Muscle layer of duodenum (tissue), 2 donors: ENCODE measurements around the gene SIDT1.

Source experiments
- H3K27ac ChIP-seq: one replicate; pipeline ENCODE4 v1.7.0; 2013; ENCODE audit warnings: mild to moderate bottlenecking, low read length
- H3K27me3 ChIP-seq: one replicate; pipeline ENCODE4 v1.7.0; 2013; ENCODE audit warnings: low read depth, mild to moderate bottlenecking, control low read depth, low read length
- H3K36me3 ChIP-seq, 2 donors: one replicate each; pipeline ENCODE4 v1.7.0; 2013; ENCODE audit warnings: low read length in 2 of 2, control low read depth in 1 of 2, mild to moderate bottlenecking in 1 of 2; ENCODE audit not compliant: insufficient read depth in 2 of 2, control insufficient read depth in 1 of 2
- H3K4me1 ChIP-seq, 2 donors: one replicate each; pipeline ENCODE4 v1.7.0; 2013; ENCODE audit warnings: low read length in 2 of 2, mild to moderate bottlenecking in 2 of 2, control low read depth in 1 of 2, moderate library complexity in 1 of 2; ENCODE audit not compliant: insufficient read depth in 2 of 2, control insufficient read depth in 1 of 2
- H3K4me3 ChIP-seq, 2 donors: one replicate each; pipeline ENCODE4 v1.7.0; 2013; ENCODE audit warnings: low read length in 2 of 2, low read depth in 1 of 2, mild to moderate bottlenecking in 1 of 2
- H3K9me3 ChIP-seq, 2 donors: one replicate each; pipeline ENCODE4 v1.7.0; 2013; ENCODE audit warnings: low read length in 2 of 2, control low read depth in 1 of 2, mild to moderate bottlenecking in 1 of 2; ENCODE audit not compliant: control insufficient read depth in 1 of 2
- donor health status: healthy.

SIDT1 gene

DNA sequence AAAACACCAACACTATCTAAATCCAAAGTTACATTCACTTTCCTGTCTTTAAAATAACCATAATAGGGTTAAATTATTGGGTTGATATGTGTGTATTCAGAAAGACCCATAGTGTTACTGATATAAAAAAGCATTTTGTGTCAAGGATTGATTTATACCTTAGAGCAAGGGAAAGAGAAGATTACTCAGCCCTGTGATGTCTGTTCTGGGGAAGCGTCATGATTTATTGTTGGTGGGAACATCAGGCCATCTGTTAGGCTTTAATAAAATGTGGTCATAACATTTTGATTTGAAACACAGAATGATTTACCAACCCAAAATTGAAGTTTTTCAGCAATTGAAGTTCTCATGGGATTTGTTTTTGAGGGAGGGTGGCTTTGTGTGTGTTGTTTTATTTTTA, 33.2 kb downstream of the SIDT1 start:
- H3K27me3 ChIP-seq: no peaks in the 10 kb centered on the region
- H3K4me3 ChIP-seq: no peak overlapping the region
- no peak overlapping the region for H3K27ac ChIP-seq
- H3K9me3 ChIP-seq: no peaks in the 10 kb centered on the region
- no peaks in the 10 kb centered on the region for H3K36me3 ChIP-seq
- H3K4me1 ChIP-seq: no peaks in the 10 kb centered on the region

DNA sequence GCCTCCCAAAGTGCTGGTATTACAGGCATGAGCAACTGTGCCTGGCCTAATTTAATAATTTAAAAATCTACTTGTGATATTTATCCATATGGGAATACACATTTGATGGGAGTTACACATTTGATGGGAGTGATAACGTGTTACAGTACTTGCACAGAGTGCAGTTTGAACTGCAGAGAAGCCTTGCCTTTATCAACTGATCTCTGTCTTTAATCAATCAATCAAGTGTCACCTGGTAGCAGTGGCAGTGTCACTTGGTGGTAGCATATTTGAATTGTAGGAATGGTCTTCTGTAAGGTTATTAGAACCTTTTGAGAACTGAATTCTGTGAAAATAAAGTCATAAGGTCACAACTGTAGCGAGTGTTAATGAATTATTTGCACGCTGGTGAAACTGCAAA, 37.8 kb downstream of the SIDT1 start:
- H3K27ac ChIP-seq: no peak overlapping the region
- no peaks in the 10 kb centered on the region for H3K9me3 ChIP-seq
- no peaks in the 10 kb centered on the region for H3K4me1 ChIP-seq
- no peak overlapping the region for H3K4me3 ChIP-seq
- no peaks in the 10 kb centered on the region for H3K36me3 ChIP-seq
- no peaks in the 10 kb centered on the region for H3K27me3 ChIP-seq

DNA sequence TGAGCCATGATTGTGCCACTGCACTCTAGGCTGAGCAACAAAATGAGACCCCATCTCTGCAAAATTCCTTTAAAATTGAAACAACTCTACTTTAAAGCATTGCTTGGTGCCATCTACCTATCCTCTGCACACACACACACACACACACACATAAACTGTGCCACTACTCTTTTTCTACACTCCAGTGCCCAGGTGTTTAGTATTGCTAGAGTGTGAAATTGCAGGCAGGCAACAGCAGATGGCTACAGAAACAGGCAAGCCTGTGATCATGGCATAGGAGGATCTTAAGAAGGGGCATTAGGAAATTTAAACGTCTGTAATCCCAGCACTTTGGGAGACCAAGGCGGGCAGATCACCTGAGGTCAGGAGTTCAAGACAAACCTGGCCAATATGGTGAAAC, 39.0 kb downstream of the SIDT1 start:
- Histone ChIP-seq H3K4me1 (no peaks in the 10 kb centered on the region), H3K9me3 (no peaks in the 10 kb centered on the region), H3K4me3 (no peak overlapping the region), H3K27ac (no peak overlapping the region), H3K27me3 (no peaks in the 10 kb centered on the region), H3K36me3 (no peaks in the 10 kb centered on the region)

DNA sequence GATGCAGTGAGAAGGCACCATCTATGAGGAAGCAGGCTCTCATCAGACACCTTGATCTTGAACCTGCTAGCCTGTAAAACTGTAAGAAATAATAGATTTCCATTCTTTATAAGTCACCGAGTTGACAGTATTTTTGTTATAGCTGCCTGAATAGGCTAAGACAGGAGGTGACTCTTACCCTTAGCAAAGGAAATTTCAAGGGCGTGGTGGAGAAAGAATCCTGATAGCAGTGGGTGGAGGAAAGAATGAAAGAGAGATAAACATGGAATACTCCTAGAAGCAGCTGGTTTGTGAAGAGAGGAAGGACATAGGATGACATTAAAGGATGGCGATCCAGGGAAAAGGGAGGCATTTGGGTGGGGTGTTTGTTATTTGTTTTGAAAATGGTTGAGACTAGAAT, 41.4 kb downstream of the SIDT1 start:
- H3K36me3 ChIP-seq: no peaks in the 10 kb centered on the region

DNA sequence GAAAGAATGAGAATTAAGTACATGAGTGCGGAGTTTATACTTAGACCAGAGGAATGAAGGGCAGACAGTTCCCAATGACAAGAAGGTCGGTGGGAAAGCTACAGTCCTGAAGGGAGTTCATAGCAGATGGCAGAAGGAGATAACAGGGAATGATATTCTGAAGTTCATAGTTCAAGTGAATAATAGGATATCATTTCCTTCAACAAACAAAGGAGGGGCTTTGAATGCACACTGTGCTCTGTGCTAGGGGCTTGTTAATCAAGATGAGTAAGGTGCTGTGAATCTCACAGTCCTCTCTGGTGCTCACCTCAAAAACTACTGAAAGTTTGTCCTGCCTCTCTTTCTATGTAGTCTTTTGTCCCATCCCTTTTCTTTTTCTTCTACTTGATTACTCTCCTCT, 41.9 kb downstream of the SIDT1 start:
- no peak overlapping the region for H3K27ac ChIP-seq
- no peaks in the 10 kb centered on the region for H3K4me1 ChIP-seq
- no peaks in the 10 kb centered on the region for H3K36me3 ChIP-seq
- H3K27me3 ChIP-seq: no peaks in the 10 kb centered on the region
- H3K9me3 ChIP-seq: peaks cover 0 to 3% of the 10 kb centered on the region in 2 donors
- H3K4me3 ChIP-seq: no peak overlapping the region

More for the DNA sequence above, 41.4 kb downstream of the SIDT1 start:
- no peaks in the 10 kb centered on the region for H3K27me3 ChIP-seq
- H3K27ac ChIP-seq: no peak overlapping the region
- H3K4me3 ChIP-seq: no peak overlapping the region
- no peaks in the 10 kb centered on the region for H3K4me1 ChIP-seq
- peaks cover 0 to 3% of the 10 kb centered on the region in 2 donors for H3K9me3 ChIP-seq

DNA sequence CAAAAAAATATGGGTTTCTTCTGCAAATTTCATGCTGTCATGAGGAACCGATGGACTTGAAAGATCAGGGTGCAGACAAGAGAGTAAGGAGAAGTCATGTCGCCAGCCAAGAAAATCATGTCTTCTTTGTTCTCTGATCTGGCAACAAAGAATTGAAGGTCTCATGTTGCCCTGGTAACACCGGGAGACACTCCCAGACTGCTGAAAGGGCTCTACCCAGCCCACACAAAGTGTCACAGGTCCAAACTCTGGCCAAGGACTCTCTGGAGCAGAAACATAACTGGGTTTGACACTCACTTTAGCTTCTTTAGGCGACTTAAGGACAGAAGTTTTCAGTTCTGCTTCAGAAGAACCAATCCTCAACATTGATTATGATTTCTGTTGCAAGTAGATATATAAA, 42.9 kb downstream of the SIDT1 start:
- Histone ChIP-seq H3K27ac (no peak overlapping the region), H3K4me1 (no peaks in the 10 kb centered on the region), H3K36me3 (no peaks in the 10 kb centered on the region), H3K27me3 (no peaks in the 10 kb centered on the region), H3K9me3 (peaks cover 0 to 3% of the 10 kb centered on the region in 2 donors), H3K4me3 (no peak overlapping the region)

DNA sequence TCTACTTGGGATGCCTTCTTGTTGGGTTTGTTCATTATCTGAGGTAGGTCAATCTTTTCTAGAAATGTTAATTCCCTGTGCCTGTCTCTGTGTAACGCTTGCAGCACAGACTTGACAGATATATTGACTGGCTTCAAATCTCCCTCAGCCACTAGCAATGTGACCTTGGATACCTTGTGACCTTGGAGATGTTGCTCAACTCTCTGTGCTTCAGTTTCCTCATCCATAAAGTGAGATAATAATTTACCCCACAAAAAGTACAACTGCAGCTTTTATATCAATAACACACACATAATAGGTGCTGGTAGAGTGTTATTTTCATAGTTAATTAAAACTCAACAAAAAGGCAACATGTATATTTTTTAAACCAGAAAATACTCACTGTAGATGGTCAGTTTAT, 52.9 kb downstream of the SIDT1 start:
- H3K9me3 ChIP-seq: no peaks in the 10 kb centered on the region
- no peaks in the 10 kb centered on the region for H3K4me1 ChIP-seq
- no peaks in the 10 kb centered on the region for H3K36me3 ChIP-seq
- no peak overlapping the region for H3K27ac ChIP-seq
- no peaks in the 10 kb centered on the region for H3K27me3 ChIP-seq
- no peak overlapping the region for H3K4me3 ChIP-seq

DNA sequence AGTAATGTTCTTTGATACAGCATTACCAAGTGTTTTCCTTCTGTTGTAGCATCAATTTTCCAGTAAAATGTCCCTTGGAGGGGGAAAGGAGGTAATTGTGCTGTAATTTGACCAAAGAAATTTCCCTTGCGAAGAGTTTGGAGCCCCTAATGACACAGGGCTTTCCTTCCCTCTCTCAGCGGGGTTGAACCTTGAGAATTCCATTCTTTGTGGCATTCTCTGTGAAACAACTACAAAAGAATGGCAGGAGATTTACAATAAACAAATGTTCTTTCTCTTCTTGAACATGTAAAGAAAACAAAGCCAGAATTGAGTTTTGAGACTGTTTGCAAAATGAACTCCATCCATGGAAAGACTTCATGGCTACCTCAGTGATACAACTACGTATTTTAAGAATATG, 53.4 kb downstream of the SIDT1 start:
- Histone ChIP-seq H3K27me3 (no peaks in the 10 kb centered on the region), H3K4me3 (no peak overlapping the region), H3K27ac (no peak overlapping the region), H3K36me3 (no peaks in the 10 kb centered on the region), H3K9me3 (no peaks in the 10 kb centered on the region), H3K4me1 (no peaks in the 10 kb centered on the region)

DNA sequence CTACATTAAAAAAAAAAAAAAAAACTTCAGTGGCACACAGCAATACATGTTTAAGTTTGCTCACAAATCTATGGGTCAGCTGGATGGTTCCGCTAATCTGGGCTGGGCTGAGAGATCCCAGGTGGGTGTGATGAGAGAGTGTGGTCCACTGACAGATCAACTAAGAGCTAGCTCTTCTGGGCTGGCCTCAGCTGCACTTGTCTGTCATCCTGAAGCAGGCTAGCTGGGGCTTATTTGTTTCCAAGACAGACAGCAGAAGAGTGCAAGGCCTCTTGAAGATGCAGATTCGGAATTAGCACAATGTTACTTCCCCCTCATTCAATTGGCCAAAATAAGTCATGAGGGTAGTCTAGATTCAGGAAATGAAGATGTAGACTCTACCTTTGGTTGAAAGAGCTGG, 56.5 kb downstream of the SIDT1 start:
- H3K27ac ChIP-seq: no peak overlapping the region
- H3K36me3 ChIP-seq: no peaks in the 10 kb centered on the region
- no peaks in the 10 kb centered on the region for H3K9me3 ChIP-seq
- no peaks in the 10 kb centered on the region for H3K4me1 ChIP-seq
- no peak overlapping the region for H3K4me3 ChIP-seq
- no peaks in the 10 kb centered on the region for H3K27me3 ChIP-seq

DNA sequence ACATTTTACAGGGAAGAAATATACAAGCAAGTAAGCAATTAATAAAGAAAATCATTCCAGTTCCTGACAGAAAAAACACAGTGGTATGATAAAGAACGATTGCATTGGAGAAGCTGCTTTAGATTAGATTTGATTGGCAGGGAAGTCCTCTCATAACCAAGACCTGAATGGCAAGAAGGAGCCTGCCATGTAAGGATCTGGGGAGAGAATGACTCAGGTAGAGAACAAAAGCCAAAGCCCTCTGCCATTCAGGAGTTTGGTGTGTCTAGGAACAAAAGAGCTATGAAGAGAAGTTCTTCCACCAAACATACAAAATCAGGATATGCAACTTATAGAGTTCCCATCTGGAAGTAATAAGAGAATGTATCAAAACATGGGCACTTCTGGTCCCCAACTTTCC, 57.6 kb downstream of the SIDT1 start:
- Histone ChIP-seq H3K9me3 (no peaks in the 10 kb centered on the region), H3K4me1 (no peaks in the 10 kb centered on the region), H3K4me3 (no peak overlapping the region), H3K27me3 (no peaks in the 10 kb centered on the region), H3K27ac (no peak overlapping the region), H3K36me3 (no peaks in the 10 kb centered on the region)

DNA sequence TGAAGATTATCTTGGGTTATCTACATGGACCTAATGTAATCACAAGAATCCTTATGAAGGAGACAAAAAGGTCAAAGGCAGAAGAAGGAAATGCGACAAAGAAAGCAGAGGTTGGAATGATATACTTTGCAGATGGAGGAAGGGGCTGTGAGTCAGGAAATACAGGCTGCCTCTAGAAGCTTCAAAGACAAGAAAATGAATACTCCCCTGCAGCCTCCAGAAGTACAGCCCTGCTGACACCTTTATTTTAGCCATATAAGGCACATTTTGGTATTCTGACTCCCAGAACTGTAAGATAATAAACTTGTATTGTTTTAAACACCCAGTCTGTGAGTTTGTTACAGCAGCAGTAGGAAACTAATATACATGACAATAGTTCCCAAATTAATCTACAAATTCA, 58.6 kb downstream of the SIDT1 start:
- Histone ChIP-seq H3K27me3 (no peaks in the 10 kb centered on the region), H3K4me3 (no peak overlapping the region), H3K27ac (no peak overlapping the region), H3K9me3 (no peaks in the 10 kb centered on the region), H3K4me1 (no peaks in the 10 kb centered on the region), H3K36me3 (no peaks in the 10 kb centered on the region)

DNA sequence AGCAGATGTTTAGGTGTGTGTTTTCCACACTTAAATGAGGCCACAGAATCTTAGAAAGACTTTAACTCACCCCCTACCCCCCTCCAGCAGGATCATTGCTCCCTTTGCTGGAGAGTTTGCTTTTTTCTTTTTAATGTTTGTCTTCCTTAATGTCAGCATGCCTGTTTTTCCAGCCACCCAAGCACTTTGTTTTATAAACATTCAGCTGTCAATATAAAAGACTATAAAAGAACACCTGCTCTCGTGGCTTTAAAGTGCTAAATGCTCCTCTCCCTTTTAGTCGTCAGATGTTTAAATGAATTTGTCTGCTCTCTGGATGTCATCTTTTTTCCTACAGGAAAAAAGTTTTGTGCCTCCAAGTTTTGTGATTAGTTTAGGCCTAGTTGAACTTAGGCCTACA, 61.7 kb downstream of the SIDT1 start:
- H3K36me3 ChIP-seq: no peaks in the 10 kb centered on the region
- H3K9me3 ChIP-seq: no peaks in the 10 kb centered on the region
- no peaks in the 10 kb centered on the region for H3K27me3 ChIP-seq
- H3K4me3 ChIP-seq: no peak overlapping the region
- no peak overlapping the region for H3K27ac ChIP-seq
- no peaks in the 10 kb centered on the region for H3K4me1 ChIP-seq
